HG02571 (cell line): ENCODE data around the gene DOCK8.

Experiments
- ATAC-seq: cut with Tn5 transposase; IDR thresholded peaks from one replicate; pipeline ENCODE4 v1.9.1; 2021; ENCODE audit warnings: mild to moderate bottlenecking, moderate library complexity; ENCODE audit not compliant: unreplicated experiment

Gene DOCK8

DNA sequence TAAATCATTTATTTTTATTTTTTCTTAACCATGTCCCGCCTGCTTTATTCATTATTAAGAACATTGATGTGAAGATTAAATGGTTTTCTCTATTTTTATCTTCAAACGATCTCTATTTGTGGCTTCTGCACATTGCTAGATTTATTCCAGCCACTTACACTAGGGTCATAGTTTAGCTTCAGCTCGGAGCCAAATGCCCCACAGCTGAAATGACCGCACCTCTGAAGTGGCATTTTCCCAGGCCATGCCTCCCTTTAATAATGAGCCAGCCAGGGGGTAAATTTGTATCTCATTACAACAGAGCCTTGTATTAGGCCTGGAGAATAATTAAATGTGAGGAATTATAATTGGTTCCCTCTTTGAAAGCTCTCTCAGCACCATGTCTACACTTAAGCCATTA is 89.4 kb downstream of the DOCK8 start:
- no peak for ATAC-seq

GRCh38 chr9:304519-305185 is 90.0 kb downstream of the DOCK8 start:
- ATAC-seq, result no peak

DNA sequence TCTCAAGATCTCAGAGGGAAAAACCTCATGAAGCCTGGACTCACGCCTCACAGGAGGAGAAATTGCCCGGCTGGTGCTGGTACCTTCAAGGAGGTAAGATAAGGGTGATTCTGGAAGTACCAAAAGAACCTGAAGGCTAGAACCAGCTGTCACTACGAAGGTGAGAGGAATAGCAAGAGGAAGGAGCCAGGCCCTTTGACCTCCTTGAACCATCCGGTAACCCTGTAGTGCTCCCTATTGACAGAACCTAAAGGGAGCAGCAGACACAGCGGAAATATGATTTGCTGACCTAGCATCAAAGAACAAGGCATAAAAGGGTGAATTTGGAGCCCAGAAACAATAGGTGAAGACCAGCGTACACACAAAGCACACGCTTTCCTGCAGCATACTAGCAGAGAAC is 92.2 kb downstream of the DOCK8 start:
- no peak for ATAC-seq

GRCh38 chr9:311841-312240 is 97.2 kb downstream of the DOCK8 start:
- no peak for ATAC-seq

DNA sequence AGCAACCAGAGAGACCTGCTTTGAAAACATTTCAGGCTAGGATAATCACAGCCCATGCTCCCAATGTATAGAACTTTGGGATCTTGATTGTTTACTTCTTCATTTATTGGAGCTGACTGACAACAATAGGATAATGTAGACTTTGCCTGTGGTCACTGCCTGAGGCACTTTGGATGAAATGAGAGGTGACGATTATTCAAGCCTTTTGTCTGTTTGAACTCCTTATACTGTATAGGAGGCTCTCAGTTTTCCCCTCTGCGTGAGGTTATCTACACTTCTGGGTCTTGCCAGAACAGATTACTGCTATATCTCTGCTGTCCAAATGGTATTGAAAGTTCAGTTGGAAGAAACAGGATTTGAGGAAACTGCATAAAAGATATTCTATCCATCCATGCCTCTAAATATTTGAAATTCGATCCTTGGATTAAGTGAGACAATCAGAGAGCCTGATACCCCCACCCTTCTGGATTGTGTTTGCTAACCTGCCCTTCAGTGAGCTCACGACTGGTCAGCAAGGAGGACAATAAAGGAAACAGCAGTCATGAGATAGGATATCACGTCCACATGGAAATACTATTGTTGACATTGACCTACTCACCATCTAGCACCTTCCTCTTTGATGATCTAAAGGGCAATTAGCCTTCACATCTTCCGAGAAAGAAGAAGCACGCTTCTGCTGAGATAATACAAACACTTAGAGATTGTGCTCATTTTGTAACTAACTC is 98.1 kb downstream of the DOCK8 start:
- ATAC-seq, result no peak

DNA sequence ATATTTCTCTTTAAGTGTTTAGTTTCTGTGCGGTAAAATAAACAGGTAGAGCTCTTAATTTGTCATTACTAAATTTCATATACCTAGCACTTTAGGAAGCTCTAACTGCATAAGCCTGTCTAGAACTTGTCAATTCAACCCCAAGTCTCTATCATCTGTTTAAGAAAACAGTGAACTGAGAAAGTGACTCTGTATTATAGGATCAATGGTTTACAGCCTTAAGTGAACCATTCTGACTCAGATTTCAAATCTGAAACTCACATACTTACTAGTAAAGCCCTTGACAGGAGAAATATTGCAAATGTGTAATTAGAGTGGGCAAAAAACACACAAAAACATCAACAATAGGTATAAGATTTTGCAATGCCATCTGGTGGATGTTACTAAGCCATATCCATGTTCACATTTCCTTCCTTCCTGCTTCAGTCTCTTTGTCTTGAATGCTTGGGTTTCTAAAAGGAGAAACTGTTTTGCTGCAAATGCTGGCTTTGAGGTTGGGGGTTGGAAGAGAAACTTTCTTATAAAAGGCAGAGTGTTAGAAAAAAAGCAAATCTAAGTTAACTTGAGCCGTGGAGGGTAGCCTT is 101.8 kb downstream of the DOCK8 start:
- no peak for ATAC-seq

DNA sequence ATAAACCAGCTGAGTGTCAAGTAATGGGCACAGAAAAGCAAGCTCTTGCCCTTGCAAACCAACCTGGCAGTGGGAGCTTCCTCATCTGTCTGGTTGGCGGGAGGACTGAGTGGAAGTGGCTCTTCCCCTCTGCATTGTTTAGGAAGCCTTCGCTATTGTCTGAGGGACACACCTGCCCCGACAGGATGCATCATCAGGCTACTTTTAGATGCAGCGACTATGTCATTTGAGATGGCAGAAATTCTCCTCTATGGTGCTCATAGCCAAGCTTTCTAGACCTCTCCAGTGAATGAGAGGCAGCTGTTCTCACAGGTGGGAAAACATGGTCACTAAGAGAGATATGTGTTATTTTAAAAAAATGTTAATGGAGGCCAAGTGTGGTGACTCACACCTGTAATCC is 104.0 kb downstream of the DOCK8 start:
- no peak for ATAC-seq

GRCh38 chr9:324971-325370 is 110.3 kb downstream of the DOCK8 start:
- no peak for ATAC-seq

GRCh38 chr9:326667-327066 is 112.0 kb downstream of the DOCK8 start:
- no peak for ATAC-seq

DNA sequence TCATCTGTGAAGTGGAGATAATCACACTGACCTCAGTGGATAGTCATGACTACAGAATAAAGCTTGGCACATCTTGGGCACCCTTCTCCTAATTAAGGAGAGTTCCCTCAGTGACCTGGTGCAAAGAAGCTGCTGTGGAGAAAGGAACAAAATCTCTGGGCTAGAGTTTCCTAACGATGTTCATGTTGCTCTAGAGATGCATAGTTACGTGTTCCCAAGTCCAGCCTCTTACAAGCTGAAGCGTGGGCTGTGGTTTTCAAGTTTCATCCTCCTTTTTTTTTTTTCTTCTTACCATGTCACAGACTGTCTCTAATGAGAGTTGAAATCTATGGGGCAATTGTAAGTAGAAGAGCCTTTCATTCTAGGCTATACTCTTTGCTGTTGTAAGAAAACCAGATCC is 113.8 kb downstream of the DOCK8 start:
- ATAC-seq, result no peak

DNA sequence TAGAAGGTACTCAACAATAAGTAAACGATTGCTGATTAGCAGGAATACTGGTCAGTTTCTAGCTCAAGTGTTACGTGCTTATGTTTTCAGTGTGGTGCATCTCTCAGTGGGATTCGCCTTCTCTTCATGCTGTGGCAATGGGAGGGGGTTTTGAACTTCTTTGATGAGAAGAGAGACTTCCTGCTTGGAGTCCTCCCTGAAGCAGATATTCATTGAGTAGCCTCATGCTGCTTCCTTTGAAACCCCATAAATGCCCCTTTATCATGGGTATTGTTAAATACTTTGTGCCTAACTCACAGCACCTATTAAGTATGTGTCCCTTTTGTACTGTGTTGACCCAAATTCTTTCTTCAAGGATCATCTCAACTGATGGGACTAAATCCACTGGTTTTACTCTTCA is 116.5 kb downstream of the DOCK8 start:
- no peak for ATAC-seq

DNA sequence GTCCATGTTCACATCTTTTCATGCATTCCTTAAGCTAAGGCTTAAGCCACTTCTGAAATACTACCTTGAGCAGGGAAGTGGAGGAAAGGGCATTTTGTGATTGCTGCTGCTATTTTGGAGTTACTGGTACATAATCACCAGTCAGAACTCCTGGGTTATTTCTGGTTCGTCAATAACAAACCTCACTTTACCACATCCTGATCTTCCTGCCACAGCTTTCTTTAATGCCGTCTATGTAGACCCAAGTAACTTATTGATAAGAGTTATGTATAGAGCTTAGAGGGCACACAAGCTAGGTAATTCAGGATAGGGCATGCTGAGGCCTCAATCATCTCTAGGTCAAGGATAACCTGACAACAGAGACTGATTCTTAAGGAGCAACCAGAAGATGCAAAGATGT is 120.7 kb downstream of the DOCK8 start:
- ATAC-seq, result no peak

DNA sequence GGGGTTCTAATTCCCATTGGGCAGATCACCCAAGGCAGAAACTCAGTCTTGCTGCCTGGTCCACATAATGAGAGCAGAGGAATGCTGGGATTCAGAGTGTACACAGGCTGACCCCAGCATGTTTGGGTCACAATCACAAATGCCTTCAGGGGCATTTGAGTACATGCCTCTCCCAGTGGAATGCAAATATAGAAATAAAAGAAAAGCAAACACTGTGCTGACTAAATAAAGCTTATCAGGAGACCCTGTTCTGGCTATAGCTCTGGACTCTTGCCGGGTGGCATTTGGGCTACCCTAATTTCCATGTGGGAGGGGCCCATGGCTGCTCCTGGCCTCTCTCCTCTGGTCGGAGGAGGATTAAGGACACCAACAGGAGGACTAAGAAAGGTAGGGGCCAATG is 121.4 kb downstream of the DOCK8 start:
- ATAC-seq, result no peak

GRCh38 chr9:338602-339001 is 123.9 kb downstream of the DOCK8 start:
- ATAC-seq, result no peak

- no peak for ATAC-seq
These were observed 127.2 kb downstream of the DOCK8 start for GRCh38 chr9:341634-342421.

DNA sequence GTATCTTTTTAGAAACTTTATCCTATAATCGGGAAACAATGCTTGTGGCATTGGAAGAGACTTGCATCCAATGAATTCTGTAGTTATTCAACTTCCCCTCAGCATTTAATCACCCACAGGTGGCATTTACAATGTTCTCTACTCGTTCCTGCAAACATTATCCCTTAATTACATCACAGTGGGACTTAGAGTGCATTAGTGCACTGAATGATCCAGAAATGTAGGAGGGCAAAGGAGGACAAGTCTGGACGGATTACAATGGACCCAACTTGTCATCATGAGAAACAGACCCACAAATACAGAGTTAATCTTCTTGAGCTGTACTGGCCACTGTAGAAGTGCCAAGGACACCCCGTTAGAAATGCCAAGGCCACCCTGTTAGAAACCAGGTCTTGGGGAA is 129.1 kb downstream of the DOCK8 start:
- no peak for ATAC-seq

DNA sequence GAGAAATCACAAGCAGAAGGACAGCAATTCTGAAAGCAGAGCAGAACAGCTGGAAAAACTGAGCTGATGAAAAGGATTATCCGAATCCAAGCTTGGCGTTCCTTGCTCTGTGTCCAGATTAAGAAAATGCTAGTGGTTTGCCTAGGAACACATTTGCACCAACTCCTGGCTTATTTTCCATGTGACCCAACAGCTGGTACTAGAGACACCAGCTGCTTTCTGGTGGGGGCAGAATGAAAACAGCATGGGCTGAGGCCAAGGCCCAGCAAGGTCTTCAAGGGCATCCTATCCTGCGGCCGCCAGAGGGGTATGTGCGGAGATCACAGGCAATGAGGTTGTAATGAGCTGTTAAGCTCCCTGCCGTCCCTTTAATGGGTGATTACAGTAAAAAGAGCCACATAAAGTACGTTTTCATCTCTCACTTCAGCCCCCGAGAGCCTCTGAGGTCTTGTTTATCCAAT is 131.5 kb downstream of the DOCK8 start:
- ATAC-seq, result no peak

DNA sequence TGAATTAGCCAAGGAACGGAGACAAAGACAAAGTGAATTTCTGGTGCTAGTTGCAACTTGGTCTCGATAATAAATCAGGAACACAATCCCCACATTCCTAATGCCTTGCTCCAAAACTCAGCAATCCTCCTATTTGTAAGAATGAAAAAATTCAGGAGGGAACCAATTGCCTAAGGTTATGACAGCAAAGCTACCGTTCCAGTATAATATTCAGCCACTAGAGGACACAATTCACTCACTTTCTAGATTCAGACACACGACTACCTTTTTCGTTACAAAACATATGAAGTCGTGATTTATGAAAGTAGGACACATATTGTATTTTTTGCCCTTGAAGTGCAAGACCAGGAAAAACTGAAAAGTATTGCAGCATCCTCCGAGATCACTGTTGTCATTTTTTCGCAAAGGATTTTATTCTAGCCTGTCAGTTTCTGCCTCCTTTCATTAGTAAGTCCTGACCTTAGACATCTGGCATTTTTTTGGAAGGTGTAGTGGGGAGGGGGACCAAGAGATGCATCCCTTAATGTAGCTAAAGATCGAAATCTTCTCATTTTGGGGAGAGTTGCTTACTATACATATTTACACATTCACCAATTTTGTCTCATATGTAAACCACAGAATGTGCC is 133.1 kb downstream of the DOCK8 start:
- ATAC-seq, result no peak

DNA sequence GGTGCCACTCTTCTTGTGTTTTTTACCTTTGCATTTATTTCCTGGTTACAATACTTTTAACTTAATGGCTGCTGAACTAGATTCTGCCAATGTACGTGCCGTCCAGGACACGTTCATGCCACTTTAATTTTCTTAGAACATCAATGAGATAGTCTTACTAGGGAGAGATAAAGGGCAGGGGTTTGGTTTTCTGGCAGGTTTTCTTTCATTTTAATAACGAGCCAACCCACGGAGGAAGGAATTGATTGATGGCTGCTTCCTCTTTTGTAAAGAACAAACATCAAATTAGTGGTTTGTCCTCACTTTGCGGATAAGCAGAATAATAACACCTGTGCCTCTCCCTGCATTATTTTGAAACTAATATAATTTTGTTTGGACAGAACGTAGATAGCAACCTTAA is 135.7 kb downstream of the DOCK8 start:
- no peak for ATAC-seq

DNA sequence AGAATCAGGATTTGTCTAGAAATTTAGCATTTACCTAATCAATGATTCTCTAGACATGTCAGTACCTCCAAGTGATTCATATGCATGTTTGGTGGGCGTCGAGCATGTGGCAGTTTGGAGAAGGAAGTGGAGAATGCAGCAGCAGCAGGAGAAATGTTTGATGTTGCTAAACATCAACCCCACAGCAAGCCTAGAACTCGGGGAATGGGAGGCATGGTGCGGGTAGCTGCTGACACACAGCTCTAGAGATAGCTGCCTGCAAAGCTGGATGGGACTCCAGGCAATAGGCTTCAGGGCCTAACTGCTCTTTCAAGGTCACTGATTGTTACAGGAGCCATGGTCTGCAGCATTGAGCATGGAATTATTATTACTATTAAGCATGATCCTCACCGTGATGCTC is 137.3 kb downstream of the DOCK8 start:
- no peak for ATAC-seq

DNA sequence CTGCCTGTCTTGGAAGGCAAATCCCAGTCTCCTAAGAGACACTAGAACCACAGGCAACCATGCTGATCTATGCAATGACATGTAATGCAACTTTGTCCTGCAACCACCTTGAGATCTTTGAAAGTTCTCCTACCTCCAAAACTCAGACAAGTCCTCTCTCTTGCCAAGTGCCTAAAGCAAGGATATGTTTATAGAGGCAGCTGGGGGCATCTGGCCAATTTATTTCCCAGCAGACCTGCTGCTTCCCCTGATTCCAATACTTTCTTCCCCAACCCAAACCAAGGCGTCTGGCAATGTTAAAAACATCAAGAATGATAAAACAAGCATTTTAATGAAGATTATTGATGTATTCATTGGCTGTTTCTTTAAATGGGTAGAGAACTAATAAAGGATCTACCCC is 138.4 kb downstream of the DOCK8 start:
- no peak for ATAC-seq
